ENCODE data around the gene GSTP1.
"Not testable (repeated sequence)": the region's sequence is repeated elsewhere in the genome, so short reads cannot be mapped to it uniquely, and the experiment has no call there.

The GSTP1 gene

DNA sequence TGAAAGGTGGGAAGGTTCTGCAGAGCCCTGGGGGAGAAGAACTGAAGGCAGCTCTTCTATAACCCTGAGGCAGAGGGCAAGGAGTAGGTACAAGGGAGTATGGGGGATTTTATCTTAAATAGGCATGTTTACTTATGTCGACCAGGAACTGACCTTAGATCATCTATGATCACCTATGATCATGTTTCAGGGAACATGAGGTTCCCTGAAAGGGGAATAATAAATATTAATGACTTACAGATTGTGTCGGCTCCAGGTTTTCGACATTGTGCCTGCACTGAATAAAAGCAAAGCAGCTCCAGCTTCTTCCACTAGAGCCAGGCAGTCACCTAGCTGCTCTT is 9.9 kb downstream of the GSTP1 start:
- Histone ChIP-seq H3K27me3 (ENCODE audit: low read length) (no peaks in the 10 kb centered on the region), H4K20me1 (ENCODE audit: low read depth, low read length) (no peaks in the 10 kb centered on the region), H3K9me3 (ENCODE audit: insufficient read depth, low read length) (no peaks in the 10 kb centered on the region), H3K79me2 (ENCODE audit: insufficient read depth, low read length) (no peaks in the 10 kb centered on the region), H3K4me2 (ENCODE audit: low read depth, low read length, poor library complexity, severe bottlenecking) (no peak overlapping the region), H3K9ac (ENCODE audit: low read length) (no peak overlapping the region), H3K9me2 (replicated peaks; ENCODE audit: insufficient read depth, low read length) (no peaks in the 10 kb centered on the region), H3K27ac (ENCODE audit: low read depth, low read length) (no peak overlapping the region), H3F3A (ENCODE audit: insufficient read depth) (peaks cover 15% of the 10 kb centered on the region), H3K36me3 (ENCODE audit: low read length) (peaks cover 8% of the 10 kb centered on the region; the same call in 1 of the 2 replicates), H2AFZ (ENCODE audit: low read depth, low read length, severe bottlenecking) (no peak overlapping the region), H3K4me3 (ENCODE audit: insufficient read depth, low read length, poor library complexity, severe bottlenecking) (no peak overlapping the region)
- TF ChIP-seq, protein P1, sequence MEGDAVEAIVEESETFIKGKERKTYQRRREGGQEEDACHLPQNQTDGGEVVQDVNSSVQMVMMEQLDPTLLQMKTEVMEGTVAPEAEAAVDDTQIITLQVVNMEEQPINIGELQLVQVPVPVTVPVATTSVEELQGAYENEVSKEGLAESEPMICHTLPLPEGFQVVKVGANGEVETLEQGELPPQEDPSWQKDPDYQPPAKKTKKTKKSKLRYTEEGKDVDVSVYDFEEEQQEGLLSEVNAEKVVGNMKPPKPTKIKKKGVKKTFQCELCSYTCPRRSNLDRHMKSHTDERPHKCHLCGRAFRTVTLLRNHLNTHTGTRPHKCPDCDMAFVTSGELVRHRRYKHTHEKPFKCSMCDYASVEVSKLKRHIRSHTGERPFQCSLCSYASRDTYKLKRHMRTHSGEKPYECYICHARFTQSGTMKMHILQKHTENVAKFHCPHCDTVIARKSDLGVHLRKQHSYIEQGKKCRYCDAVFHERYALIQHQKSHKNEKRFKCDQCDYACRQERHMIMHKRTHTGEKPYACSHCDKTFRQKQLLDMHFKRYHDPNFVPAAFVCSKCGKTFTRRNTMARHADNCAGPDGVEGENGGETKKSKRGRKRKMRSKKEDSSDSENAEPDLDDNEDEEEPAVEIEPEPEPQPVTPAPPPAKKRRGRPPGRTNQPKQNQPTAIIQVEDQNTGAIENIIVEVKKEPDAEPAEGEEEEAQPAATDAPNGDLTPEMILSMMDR (IDR thresholded peaks at IDR 0.05; ENCODE audit: insufficient read depth, low read length, poor library complexity, severe bottlenecking) = no peak
- TF ChIP-seq EZH2phosphoT487 (conservative IDR thresholded peaks at IDR 0.05; ENCODE audit: low read length) = no peak

DNA sequence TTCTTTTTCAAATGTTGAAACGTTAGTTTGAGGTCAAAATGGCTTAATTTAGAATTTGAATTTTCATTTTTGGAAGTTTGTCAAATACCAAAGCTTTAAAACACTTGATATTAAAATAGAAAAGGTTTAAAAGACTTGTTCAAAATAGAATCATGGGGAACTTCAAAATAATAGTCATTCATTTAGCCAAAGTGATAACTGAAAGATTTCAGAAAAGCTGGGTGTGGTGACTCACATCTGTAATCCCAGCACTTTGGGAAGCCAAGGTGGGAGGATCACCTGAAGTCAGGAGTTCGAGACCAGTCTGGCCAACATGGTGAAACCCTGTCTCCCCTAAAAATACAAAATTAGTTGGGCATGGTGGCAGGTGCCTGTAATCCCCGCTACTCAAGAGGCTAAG is 10.9 kb downstream of the GSTP1 start:
- Histone ChIP-seq H3F3A (ENCODE audit: insufficient read depth) (peaks cover 15% of the 10 kb centered on the region), H3K9me3 (ENCODE audit: insufficient read depth, low read length) (no peaks in the 10 kb centered on the region), H3K9me2 (replicated peaks; ENCODE audit: insufficient read depth, low read length) (no peaks in the 10 kb centered on the region), H3K36me3 (ENCODE audit: low read length) (peaks cover 4% of the 10 kb centered on the region; the same call in 1 of the 2 replicates), H3K9ac (ENCODE audit: low read length) (no peak overlapping the region), H4K20me1 (ENCODE audit: low read depth, low read length) (no peaks in the 10 kb centered on the region), H3K4me2 (ENCODE audit: low read depth, low read length, poor library complexity, severe bottlenecking) (no peak overlapping the region), H3K4me3 (ENCODE audit: insufficient read depth, low read length, poor library complexity, severe bottlenecking) (no peak overlapping the region), H3K79me2 (ENCODE audit: insufficient read depth, low read length) (no peaks in the 10 kb centered on the region), H3K27ac (ENCODE audit: low read depth, low read length) (no peak overlapping the region), H3K27me3 (ENCODE audit: low read length) (no peaks in the 10 kb centered on the region), H2AFZ (ENCODE audit: low read depth, low read length, severe bottlenecking) (no peak overlapping the region)
- no peak for TF ChIP-seq EZH2phosphoT487 (conservative IDR thresholded peaks at IDR 0.05; ENCODE audit: low read length)
- TF ChIP-seq, protein P1 (IDR thresholded peaks at IDR 0.05; ENCODE audit: insufficient read depth, low read length, poor library complexity, severe bottlenecking) = no peak

DNA sequence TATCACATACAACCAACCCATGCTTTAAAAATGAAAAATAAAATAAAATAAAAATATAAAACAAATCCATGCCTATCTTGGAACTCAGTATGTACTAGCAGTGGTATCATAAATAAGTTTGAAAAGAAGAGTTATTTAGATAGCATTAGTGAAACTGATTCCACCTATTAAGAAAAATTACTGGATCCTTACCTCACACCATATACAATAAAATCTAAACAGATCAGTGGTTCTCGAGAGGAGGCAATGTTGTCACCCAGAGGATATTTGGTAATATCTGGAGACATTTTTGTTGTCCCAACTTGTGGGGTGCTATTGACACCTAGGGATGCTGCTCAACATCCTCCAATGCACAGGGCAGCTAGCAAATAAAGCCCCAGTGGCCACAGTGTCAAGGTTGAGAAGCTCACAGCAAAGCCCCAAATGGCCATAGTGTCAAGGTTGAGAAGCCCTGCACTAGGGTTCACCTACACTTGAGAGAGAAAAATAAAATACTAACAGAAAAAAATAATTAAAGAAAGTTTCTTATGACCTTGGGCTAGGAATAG is 13.2 kb downstream of the GSTP1 start:
- Histone ChIP-seq H3K4me3 (ENCODE audit: insufficient read depth, low read length, poor library complexity, severe bottlenecking) (no peak overlapping the region), H3K36me3 (ENCODE audit: low read length) (no peaks in the 10 kb centered on the region), H3K27me3 (ENCODE audit: low read length) (no peaks in the 10 kb centered on the region), H3K9ac (ENCODE audit: low read length) (no peak overlapping the region), H3K27ac (ENCODE audit: low read depth, low read length) (no peak overlapping the region), H2AFZ (ENCODE audit: low read depth, low read length, severe bottlenecking) (no peak overlapping the region), H3K4me2 (ENCODE audit: low read depth, low read length, poor library complexity, severe bottlenecking) (no peak overlapping the region), H3K9me3 (ENCODE audit: insufficient read depth, low read length) (no peaks in the 10 kb centered on the region), H3K9me2 (replicated peaks; ENCODE audit: insufficient read depth, low read length) (no peaks in the 10 kb centered on the region), H3F3A (ENCODE audit: insufficient read depth) (peaks cover 21% of the 10 kb centered on the region), H3K79me2 (ENCODE audit: insufficient read depth, low read length) (no peaks in the 10 kb centered on the region), H4K20me1 (ENCODE audit: low read depth, low read length) (no peaks in the 10 kb centered on the region)
- TF ChIP-seq, protein P1 (IDR thresholded peaks at IDR 0.05; ENCODE audit: insufficient read depth, low read length, poor library complexity, severe bottlenecking) = no peak
- no peak for TF ChIP-seq EZH2phosphoT487 (conservative IDR thresholded peaks at IDR 0.05; ENCODE audit: low read length)

DNA sequence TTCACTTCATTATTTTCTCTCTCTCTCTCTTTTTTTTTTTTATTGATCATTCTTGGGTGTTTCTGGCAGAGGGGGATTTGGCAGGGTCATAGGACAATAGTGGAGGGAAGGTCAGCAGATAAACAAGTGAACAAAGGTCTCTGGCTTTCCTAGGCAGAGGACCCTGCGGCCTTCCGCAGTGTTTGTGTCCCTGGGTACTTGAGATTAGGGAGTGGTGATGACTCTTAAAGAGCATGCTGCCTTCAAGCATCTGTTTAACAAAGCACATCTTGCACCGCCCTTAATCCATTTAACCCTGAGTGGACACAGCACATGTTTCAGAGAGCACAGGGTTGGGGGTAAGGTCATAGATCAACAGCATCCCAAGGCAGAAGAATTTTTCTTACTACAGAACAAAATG is 13.8 kb downstream of the GSTP1 start:
- not testable (repeated sequence) for H3K4me3 ChIP-seq (ENCODE audit: insufficient read depth, low read length, poor library complexity, severe bottlenecking); H3K36me3 ChIP-seq (ENCODE audit: low read length); H3K79me2 ChIP-seq (ENCODE audit: insufficient read depth, low read length); H4K20me1 ChIP-seq (ENCODE audit: low read depth, low read length); H3K27ac ChIP-seq (ENCODE audit: low read depth, low read length); H3K9ac ChIP-seq (ENCODE audit: low read length); H3K27me3 ChIP-seq (ENCODE audit: low read length); H3K4me2 ChIP-seq (ENCODE audit: low read depth, low read length, poor library complexity, severe bottlenecking); H3K9me3 ChIP-seq (ENCODE audit: insufficient read depth, low read length); H2AFZ ChIP-seq (ENCODE audit: low read depth, low read length, severe bottlenecking); H3K9me2 ChIP-seq (replicated peaks; ENCODE audit: insufficient read depth, low read length)
- H3F3A ChIP-seq (ENCODE audit: insufficient read depth) = peaks cover 17% of the 10 kb centered on the region; the same call in 1 of the 2 replicates

DNA sequence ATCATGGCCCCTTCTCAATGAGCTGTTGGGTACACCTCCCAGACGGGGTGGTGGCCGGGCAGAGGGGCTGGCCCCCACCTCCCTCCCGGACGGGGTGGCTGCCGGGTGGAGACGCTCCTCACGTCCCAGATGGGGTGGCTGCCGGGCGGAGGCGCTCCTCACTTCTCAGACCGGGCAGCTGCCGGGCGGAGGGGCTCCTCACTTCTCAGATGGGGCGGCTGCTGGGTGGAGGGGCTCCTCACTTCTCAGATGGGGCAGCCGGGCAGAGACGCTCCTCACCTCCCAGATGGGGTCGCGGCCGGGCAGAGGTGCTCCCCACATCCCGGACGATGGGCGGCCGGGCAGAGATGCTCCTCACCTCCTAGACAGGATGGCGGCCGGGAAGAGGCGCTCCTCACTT is 14.4 kb downstream of the GSTP1 start:
- not testable (repeated sequence) for H3K27me3 ChIP-seq (ENCODE audit: low read length); H3K27ac ChIP-seq (ENCODE audit: low read depth, low read length); H3K79me2 ChIP-seq (ENCODE audit: insufficient read depth, low read length); H3K36me3 ChIP-seq (ENCODE audit: low read length); H2AFZ ChIP-seq (ENCODE audit: low read depth, low read length, severe bottlenecking); H3K9me3 ChIP-seq (ENCODE audit: insufficient read depth, low read length); H3K4me3 ChIP-seq (ENCODE audit: insufficient read depth, low read length, poor library complexity, severe bottlenecking); H4K20me1 ChIP-seq (ENCODE audit: low read depth, low read length); H3K9ac ChIP-seq (ENCODE audit: low read length); H3K9me2 ChIP-seq (replicated peaks; ENCODE audit: insufficient read depth, low read length); H3K4me2 ChIP-seq (ENCODE audit: low read depth, low read length, poor library complexity, severe bottlenecking)
- peaks cover 17% of the 10 kb centered on the region; the same call in 1 of the 2 replicates for H3F3A ChIP-seq (ENCODE audit: insufficient read depth)

Measured in SU-DHL-6 (cell line).